H1 (cell line): ENCODE results near the gene MRPL22.

ENCODE experiments used
- CREB1 ChIP-seq: IDR thresholded peaks from 2 replicates; pipeline ENCODE4 v1.6.1; 2012; ENCODE audit warnings: inconsistent platforms
- EP300 ChIP-seq, 2 experiments: IDR thresholded peaks; 1 replicate in 1 of 2; 2 replicates in 1 of 2; pipeline ENCODE4 v1.6.1; 2011 to 2012; ENCODE audit warnings: low read depth in 2 of 2, low read length in 2 of 2, mild to moderate bottlenecking in 2 of 2, borderline replicate concordance in 1 of 2, inconsistent platforms in 1 of 2, moderate library complexity in 1 of 2
- MAFK ChIP-seq: IDR thresholded peaks from 2 replicates; pipeline ENCODE4 v1.6.1; 2012; ENCODE audit warnings: low read depth, mild to moderate bottlenecking, improper control_type of control experiment, low read length
- POLR2A ChIP-seq, 2 experiments: IDR thresholded peaks; 1 replicate in 1 of 2; 2 replicates in 1 of 2; pipeline ENCODE4 v1.6.1; 2011; ENCODE audit warnings: low read depth in 2 of 2, low read length in 2 of 2, mild to moderate bottlenecking in 2 of 2; ENCODE audit errors: control extremely low read depth in 1 of 2
- RAD21 ChIP-seq, 2 experiments: IDR thresholded peaks in 1 of 2; conservative IDR thresholded peaks in 1 of 2; 2 replicates each; pipeline ENCODE4 v1.6.1; 2011; ENCODE audit warnings: low read depth in 2 of 2, low read length in 2 of 2, improper control_type of control experiment in 1 of 2, inconsistent platforms in 1 of 2, mild to moderate bottlenecking in 1 of 2, moderate library complexity in 1 of 2
- RXRA ChIP-seq: IDR thresholded peaks from 2 replicates; pipeline ENCODE4 v1.6.1; 2011; ENCODE audit warnings: low read depth, mild to moderate bottlenecking, low read length, moderate library complexity; ENCODE audit not compliant: insufficient read depth
- TCF12 ChIP-seq: IDR thresholded peaks from 2 replicates; pipeline ENCODE4 v1.6.1; 2011; ENCODE audit warnings: low read depth, mild to moderate bottlenecking, low read length
- YY1 ChIP-seq: IDR thresholded peaks from 2 replicates; pipeline ENCODE4 v1.6.1; 2011; ENCODE audit warnings: low read depth, mild to moderate bottlenecking, low read length
- ZNF274 ChIP-seq: IDR thresholded peaks from 2 replicates; pipeline ENCODE4 v1.7.0; 2012; ENCODE audit warnings: low read length, borderline replicate concordance; ENCODE audit errors: extremely low read depth
- TF ChIP-seq, protein P1 (sequence below): IDR thresholded peaks from 2 replicates; pipeline ENCODE4 v1.6.1; 2012; ENCODE audit warnings: inconsistent platforms
- TF ChIP-seq, protein P2 (sequence below), 3 experiments: IDR thresholded peaks; 1 replicate in 2 of 3; 2 replicates in 1 of 3; pipeline versions ENCODE4 v1.5.1 to v1.6.1; 2011; ENCODE audit warnings: low read length in 3 of 3, mild to moderate bottlenecking in 3 of 3, inconsistent platforms in 2 of 3, low read depth in 1 of 3, moderate library complexity in 1 of 3; ENCODE audit not compliant: insufficient read depth in 1 of 3; ENCODE audit errors: control extremely low read depth in 1 of 3

DNA sequence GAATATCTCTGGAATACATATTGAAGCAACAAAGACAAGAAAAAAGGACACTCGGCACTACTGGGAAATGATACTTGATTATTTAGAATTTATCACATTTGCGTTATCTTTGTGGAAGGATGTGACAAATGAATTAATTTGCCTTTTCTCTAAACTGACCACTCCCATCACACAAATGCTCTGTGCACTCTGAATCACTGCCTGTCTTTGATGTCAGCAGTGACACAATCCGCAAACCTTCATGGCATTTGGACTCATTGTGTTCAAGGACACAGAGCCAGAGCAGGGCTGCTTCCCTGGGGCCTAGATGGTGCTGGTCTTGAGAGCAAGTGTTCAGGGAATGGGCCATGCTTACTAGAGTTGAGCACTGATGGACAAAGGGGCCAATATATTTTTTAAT lies 67.8 kb downstream of the MRPL22 start:
- TF ChIP-seq YY1 (no peak), TCF12 (no peak), MAFK (no peak), CREB1 (no peak), POLR2A (IDR thresholded peaks at IDR 0.05; ENCODE audit: control extremely low read depth in 1 of 2, low read depth in 2 of 2, low read length in 2 of 2) (no peak), EP300 (IDR thresholded peaks at IDR 0.05; ENCODE audit: borderline replicate concordance in 1 of 2, low read depth in 2 of 2, low read length in 2 of 2) (no peak), RXRA (no peak), ZNF274 (no peak), RAD21 (IDR thresholded peaks at IDR 0.05 in 1 of 2, conservative IDR thresholded peaks at IDR 0.05 in 1 of 2; ENCODE audit: low read depth in 2 of 2, low read length in 2 of 2) (no peak)
- TF ChIP-seq, protein P1, sequence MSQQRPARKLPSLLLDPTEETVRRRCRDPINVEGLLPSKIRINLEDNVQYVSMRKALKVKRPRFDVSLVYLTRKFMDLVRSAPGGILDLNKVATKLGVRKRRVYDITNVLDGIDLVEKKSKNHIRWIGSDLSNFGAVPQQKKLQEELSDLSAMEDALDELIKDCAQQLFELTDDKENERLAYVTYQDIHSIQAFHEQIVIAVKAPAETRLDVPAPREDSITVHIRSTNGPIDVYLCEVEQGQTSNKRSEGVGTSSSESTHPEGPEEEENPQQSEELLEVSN = no peak
- TF ChIP-seq, protein P2, sequence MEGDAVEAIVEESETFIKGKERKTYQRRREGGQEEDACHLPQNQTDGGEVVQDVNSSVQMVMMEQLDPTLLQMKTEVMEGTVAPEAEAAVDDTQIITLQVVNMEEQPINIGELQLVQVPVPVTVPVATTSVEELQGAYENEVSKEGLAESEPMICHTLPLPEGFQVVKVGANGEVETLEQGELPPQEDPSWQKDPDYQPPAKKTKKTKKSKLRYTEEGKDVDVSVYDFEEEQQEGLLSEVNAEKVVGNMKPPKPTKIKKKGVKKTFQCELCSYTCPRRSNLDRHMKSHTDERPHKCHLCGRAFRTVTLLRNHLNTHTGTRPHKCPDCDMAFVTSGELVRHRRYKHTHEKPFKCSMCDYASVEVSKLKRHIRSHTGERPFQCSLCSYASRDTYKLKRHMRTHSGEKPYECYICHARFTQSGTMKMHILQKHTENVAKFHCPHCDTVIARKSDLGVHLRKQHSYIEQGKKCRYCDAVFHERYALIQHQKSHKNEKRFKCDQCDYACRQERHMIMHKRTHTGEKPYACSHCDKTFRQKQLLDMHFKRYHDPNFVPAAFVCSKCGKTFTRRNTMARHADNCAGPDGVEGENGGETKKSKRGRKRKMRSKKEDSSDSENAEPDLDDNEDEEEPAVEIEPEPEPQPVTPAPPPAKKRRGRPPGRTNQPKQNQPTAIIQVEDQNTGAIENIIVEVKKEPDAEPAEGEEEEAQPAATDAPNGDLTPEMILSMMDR (IDR thresholded peaks at IDR 0.05; ENCODE audit: control extremely low read depth in 1 of 3, insufficient read depth in 1 of 3, low read depth in 1 of 3, low read length in 3 of 3) = no peak
